Lower leg skin (tissue), 3 donors: ENCODE data around the gene CDH26.

Experiments
- CTCF ChIP-seq, 3 donors: fragments of 450-650 bp; IDR thresholded peaks; one replicate each; pipeline ENCODE4 v1.5.1; 2016; ENCODE audit warnings: antibody characterized with exemption in 3 of 3, mild to moderate bottlenecking in 3 of 3, moderate library complexity in 2 of 3
- POLR2A ChIP-seq, 2 donors: fragments of 450-650 bp; IDR thresholded peaks; one replicate each; pipeline ENCODE4 v1.6.1; 2016 to 2017; ENCODE audit warnings: antibody characterized with exemption in 2 of 2, mild to moderate bottlenecking in 1 of 2, moderate library complexity in 1 of 2

- TF ChIP-seq POLR2A (IDR thresholded peaks at IDR 0.05) (no peak), CTCF (IDR thresholded peaks at IDR 0.05) (no peak)
Observed at GRCh38 chr20:60062431-60063047, 104.3 kb downstream of the CDH26 start.
